Panc1 (cell line): Measurements from ENCODE around the gene ZNF81. TPM values are rescaled to one million over a fixed set of nuclear protein-coding genes. Genes with fewer than 3 reads are reported as not detected.

Source experiments
- ATAC-seq: fragments of 200-7000 bp; cut with Tn5 transposase; 2 replicates; pipeline ENCODE4 v1.9.1; 2020; ENCODE audit warnings: mild to moderate bottlenecking, moderate library complexity
- BruUV-seq: library from RNA; stranded (reverse); fragments of 400-500 nt; replicated peaks from 2 replicates; lab custom pipeline; 2021; lab: Mats Ljungman, UMichigan
- CTCF ChIA-PET: fragments of 300-600 bp; sonication (Branson Sonifier 250); formaldehyde crosslinking; loops from one replicate; lab custom pipeline; 2022; ENCODE audit warnings: antibody characterized with exemption; lab: Charles Lee
- POLR2A ChIA-PET: fragments of 300-600 bp; sonication (Branson Sonifier 250); formaldehyde crosslinking; loops from one replicate; lab custom pipeline; 2022; ENCODE audit warnings: antibody characterized with exemption; lab: Charles Lee
- DNase-seq: peaks from one replicate; pipeline ENCODE4 v3.0.0-alpha.2; 2010; ENCODE audit warnings: low read depth, low spot score
- H3K27ac ChIP-seq: 2 replicates; pipeline ENCODE4 v1.5.1; 2011; ENCODE audit warnings: mild to moderate bottlenecking, low read length, inconsistent platforms
- H3K27me3 ChIP-seq: fragments of 200-500 bp; sonication (Bioruptor generic); 2 replicates; pipeline ENCODE4 v1.6.0; 2014; ENCODE audit warnings: low read length, inconsistent platforms; ENCODE audit not compliant: control insufficient read depth, insufficient read depth
- H3K36me3 ChIP-seq: fragments of 200-500 bp; sonication (Bioruptor generic); 2 replicates; pipeline ENCODE4 v1.5.1; 2014; ENCODE audit warnings: inconsistent platforms, mild to moderate bottlenecking, low read length, moderate library complexity; ENCODE audit not compliant: control insufficient read depth, insufficient read depth
- H3K4me1 ChIP-seq: 2 replicates; pipeline ENCODE4 v1.5.1; 2011; ENCODE audit warnings: inconsistent platforms, mild to moderate bottlenecking, low read length, moderate library complexity; ENCODE audit not compliant: control insufficient read depth, insufficient read depth
- H3K4me3 ChIP-seq, 2 experiments: 2 replicates each; pipeline ENCODE4 v1.5.1; 2011 to 2012; ENCODE audit warnings: low read depth in 2 of 2, low read length in 2 of 2, mild to moderate bottlenecking in 2 of 2, inconsistent platforms in 1 of 2, moderate library complexity in 1 of 2
- H3K9me3 ChIP-seq: fragments of 200-500 bp; sonication (Bioruptor generic); 2 replicates; pipeline ENCODE4 v1.5.1; 2014; ENCODE audit warnings: low read depth, mild to moderate bottlenecking, inconsistent platforms, low read length, moderate library complexity; ENCODE audit not compliant: control insufficient read depth, insufficient read depth
- POLR2AphosphoS5 ChIP-seq: IDR thresholded peaks from 2 replicates; pipeline ENCODE4 v1.6.1; 2012; ENCODE audit warnings: mild to moderate bottlenecking, low read depth, low read length, moderate library complexity
- REST ChIP-seq, 2 experiments: IDR thresholded peaks; 2 replicates each; pipeline ENCODE4 v1.6.1; 2011 to 2012; ENCODE audit warnings: low read depth in 2 of 2, control low read depth in 1 of 2, low read length in 1 of 2, mild to moderate bottlenecking in 1 of 2, moderate library complexity in 1 of 2; ENCODE audit not compliant: insufficient read depth in 1 of 2
- SIN3A ChIP-seq: IDR thresholded peaks from 2 replicates; pipeline ENCODE4 v1.6.1; 2012; ENCODE audit warnings: low read depth, mild to moderate bottlenecking, low read length, moderate library complexity, borderline replicate concordance; ENCODE audit not compliant: insufficient read depth
- TCF7L2 ChIP-seq: IDR thresholded peaks from 2 replicates; pipeline ENCODE4 v1.6.1; 2011; ENCODE audit warnings: mild to moderate bottlenecking, low read depth, low read length, inconsistent platforms
- in situ Hi-C: cut with HindIII; loops from 2 replicates; pipeline ENCODE4 v1.10.0; 2016; ENCODE audit warnings: low sequenced_read_pairs, low pct_unique_long_range_greater_than_20kb
- intact Hi-C: fragments of 100-400 bp; cut with micrococcal nuclease; formaldehyde crosslinking; loops from one replicate; pipeline ENCODE4 v1.10.0; 2022; ENCODE audit not compliant: unreplicated experiment
- total RNA-seq: library from RNA; stranded (reverse); gene quantifications from one replicate; pipeline ENCODE4 v1.2.1, GENCODE V29; 2021; ENCODE audit not compliant: unreplicated experiment
- TF ChIP-seq, protein P1 (sequence below): fragments of 450-650 bp; IDR thresholded peaks from 2 replicates; pipeline ENCODE4 v1.5.1; 2017; ENCODE audit warnings: mild to moderate bottlenecking

Gene ZNF81
- total RNA-seq, 1 experiment from 2014 or later, result 10.7 TPM

DNA sequence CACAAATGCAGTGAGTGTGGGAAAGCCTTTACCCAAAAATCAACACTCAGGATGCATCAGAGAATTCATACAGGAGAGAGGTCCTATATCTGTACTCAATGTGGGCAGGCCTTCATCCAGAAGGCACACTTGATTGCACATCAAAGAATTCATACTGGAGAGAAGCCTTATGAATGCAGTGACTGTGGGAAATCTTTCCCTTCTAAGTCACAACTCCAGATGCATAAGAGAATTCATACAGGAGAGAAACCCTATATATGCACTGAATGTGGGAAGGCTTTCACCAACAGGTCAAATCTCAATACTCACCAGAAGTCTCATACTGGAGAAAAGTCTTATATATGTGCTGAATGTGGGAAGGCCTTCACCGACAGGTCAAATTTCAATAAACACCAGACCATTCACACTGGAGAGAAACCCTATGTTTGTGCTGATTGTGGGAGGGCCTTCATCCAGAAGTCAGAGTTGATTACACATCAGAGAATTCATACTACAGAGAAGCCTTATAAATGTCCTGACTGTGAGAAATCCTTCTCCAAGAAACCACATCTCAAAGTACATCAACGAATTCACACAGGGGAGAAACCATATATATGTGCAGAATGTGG lies 79.3 kb downstream of the ZNF81 start:
- TF ChIP-seq REST (IDR thresholded peaks at IDR 0.05; ENCODE audit: insufficient read depth in 1 of 2, low read depth in 2 of 2, low read length in 1 of 2) (no peak), SIN3A (no peak), POLR2AphosphoS5 (no peak)
- TF ChIP-seq, protein P1, sequence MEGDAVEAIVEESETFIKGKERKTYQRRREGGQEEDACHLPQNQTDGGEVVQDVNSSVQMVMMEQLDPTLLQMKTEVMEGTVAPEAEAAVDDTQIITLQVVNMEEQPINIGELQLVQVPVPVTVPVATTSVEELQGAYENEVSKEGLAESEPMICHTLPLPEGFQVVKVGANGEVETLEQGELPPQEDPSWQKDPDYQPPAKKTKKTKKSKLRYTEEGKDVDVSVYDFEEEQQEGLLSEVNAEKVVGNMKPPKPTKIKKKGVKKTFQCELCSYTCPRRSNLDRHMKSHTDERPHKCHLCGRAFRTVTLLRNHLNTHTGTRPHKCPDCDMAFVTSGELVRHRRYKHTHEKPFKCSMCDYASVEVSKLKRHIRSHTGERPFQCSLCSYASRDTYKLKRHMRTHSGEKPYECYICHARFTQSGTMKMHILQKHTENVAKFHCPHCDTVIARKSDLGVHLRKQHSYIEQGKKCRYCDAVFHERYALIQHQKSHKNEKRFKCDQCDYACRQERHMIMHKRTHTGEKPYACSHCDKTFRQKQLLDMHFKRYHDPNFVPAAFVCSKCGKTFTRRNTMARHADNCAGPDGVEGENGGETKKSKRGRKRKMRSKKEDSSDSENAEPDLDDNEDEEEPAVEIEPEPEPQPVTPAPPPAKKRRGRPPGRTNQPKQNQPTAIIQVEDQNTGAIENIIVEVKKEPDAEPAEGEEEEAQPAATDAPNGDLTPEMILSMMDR, result no peak
- BruUV-seq, result no TSS peak
- POLR2A ChIA-PET, result no interaction called here
- in situ Hi-C loops (no loop called here), intact Hi-C loops (no loop called here)
- DNase-seq, result no peak
- Histone ChIP-seq H3K27ac (no peak overlapping the region), H3K4me3 (no peak overlapping the region), H3K4me1 (no peaks in the 10 kb centered on the region), H3K36me3 (no peaks in the 10 kb centered on the region), H3K27me3 (no peaks in the 10 kb centered on the region), H3K9me3 (peaks cover 45% of the 10 kb centered on the region)
- no peak for ATAC-seq
- CTCF ChIA-PET, result no interaction called here

- ATAC-seq (no peak), DNase-seq (no peak)
- in situ Hi-C loops, result no loop called here
- H3K4me3 ChIP-seq, result no peak overlapping the region
- H3K27me3 ChIP-seq, result no peaks in the 10 kb centered on the region
- no peaks in the 10 kb centered on the region for H3K36me3 ChIP-seq
- ChIA-PET CTCF (no interaction called here), POLR2A (no interaction called here)
- no TSS peak for BruUV-seq
- intact Hi-C loops, result no loop called here
- no peak overlapping the region for H3K27ac ChIP-seq
- peaks cover 34% of the 10 kb centered on the region for H3K9me3 ChIP-seq
- H3K4me1 ChIP-seq, result no peaks in the 10 kb centered on the region
- TF ChIP-seq TCF7L2, result no peak
- TF ChIP-seq SIN3A, result no peak
- no peak for TF ChIP-seq POLR2AphosphoS5
- TF ChIP-seq REST (IDR thresholded peaks at IDR 0.05; ENCODE audit: insufficient read depth in 1 of 2, low read depth in 2 of 2, low read length in 1 of 2), result no peak
- TF ChIP-seq, protein P1, result no peak
Observed at GRCh38 chrX:47918274-47918673, 81.6 kb downstream of the ZNF81 start.
